ENCODE results near the gene REL.

Gene REL

DNA sequence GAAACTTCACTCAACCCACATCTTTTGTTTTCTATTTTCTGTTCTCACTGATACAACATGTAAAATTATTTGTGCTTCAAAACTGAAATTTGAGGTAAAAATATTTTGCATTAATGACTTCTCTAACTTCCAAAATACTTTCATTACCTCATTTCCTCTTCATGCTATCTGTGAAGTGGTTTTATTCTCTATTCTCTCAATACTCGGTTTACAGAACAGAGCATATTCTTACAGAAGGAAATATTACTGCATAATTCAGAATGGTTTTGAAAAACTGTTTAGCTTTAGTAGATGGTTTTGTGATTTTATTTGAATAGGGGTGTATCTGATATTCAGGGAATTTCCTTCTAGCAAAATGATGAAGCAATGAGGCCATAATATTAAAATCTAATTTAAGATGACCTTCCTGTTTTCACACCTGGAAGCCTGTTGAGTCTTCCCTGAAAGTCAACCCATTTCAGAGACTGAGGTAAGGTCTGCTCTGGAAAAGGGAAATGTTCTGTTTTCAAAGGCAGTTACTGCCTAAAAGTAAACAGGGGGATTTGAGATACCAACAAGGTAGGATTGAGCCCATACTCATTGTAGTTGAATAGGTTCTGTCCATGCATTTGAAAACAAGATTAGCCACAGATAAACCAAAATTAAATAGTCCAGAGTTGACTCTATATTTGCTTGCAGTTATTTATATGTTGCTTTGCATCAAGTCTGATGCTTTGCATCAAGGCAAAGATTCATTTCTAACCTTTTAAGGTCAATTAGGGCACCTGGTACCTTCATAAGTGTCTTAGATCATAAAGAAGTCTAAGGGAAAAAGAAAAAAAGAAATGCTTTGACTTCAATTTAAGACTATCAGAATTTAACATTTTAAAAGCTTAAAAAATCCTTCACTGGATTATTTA lies 85.4 kb downstream of the REL start:
- no peak for DNase-seq (ENCODE audit: low spot score)

DNA sequence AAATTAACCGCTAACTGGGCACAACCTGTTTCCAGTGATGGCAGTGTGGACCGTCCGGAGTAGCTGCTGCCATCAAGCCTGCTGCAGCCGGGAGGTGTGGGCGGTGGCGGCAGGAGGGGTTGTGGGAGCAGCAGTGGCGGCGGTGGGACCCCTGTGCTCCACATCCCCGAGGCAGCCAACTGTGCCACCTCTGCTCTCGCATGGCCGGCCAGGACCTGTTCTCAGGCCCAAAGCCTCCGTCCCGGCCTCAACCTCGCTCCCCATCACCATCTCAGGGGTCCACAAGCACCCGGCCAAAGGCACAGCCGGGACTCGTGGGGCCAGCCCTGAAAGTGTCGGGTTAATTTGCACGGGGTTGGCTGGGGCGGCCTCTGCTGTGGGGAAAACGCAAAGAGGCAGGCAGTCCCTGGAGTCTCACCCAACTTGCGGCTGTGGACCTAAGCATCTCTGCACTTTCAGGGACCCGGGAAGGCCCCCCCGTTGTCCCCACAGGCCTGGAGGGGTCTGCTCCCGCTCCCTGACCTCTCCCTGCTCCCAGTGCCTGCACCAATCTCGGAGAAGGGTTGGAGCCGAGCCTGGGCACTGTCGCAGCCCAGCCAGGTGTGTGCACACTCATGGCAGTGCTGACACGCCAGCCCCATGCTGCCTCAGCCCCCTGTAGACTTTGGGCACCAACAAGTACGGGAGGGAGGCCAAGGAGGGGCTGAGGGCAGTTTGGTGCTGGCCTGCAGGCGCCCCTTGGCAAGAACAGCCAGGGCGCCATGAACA lies 91.7 kb downstream of the REL start:
- DNase-seq (ENCODE audit: low spot score) = no peak

DNA sequence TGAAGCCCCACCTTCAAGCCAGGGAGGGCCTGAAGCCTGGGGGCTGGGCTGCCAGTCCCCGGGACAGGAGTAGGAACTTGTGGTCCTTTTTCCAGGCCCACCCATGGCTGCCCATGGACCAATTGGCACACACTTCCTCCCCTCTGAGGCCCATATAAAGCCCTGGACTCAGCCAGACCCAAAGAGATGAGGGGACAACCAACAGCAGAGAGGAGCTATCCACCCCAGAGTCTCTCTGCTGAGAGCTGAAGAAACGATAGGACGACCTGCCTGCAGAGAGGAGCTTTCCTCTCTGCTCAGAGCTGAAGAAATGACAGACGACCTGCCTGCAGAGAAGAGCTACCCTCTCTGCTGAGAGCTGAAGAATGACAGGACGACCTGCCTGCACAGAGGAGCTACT lies 92.3 kb downstream of the REL start:
- no peak for DNase-seq (ENCODE audit: low spot score)

DNA sequence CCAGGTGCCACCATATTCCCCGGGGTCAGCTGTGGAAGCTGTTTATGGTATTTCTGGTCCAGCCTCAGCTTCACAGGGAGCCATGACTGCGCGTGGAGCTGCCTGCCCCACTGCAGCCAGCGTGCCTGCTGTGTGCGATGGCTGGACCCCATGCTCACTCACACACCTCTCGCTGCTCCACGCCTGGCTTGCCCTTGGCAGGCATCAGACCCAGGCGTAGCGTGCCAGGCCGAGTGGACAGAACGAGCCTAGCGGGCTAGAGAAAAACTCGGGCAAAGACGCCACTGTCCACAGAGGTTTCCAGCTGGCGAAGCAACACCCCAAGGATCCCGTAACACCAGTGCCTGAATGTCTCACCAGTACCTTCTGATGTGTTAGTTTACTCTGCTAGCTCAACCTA lies 93.3 kb downstream of the REL start:
- DNase-seq (ENCODE audit: low spot score) = no peak
